ENCODE measurements around the gene HDGF.

The HDGF gene

DNA sequence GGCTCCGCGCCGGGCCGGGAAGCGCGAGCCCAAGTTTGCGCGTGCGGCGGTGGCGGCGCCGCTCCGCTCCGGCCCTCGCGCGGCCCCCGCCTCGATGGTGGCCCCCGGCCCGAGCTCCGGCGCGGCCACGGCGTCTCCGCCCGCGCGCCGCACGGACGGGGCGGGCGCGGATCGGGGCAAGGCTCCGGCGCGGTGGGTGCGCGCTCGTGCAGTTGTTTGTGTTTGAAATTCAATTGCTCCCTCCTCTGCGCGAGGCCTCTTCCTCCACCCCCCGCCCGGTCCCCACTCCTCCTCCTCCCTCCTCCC lies at the start of gene HDGF:
HDGF (minus strand) TSS at position 225 of the 306 bp plus-strand sequence. CDS start 246 bp downstream, outside the sequence.
- DNase-seq (ENCODE audit: low read depth): no peak

GRCh38 chr1:156797212-156797871 lies 45.9 kb upstream of the HDGF start:
- DNase-seq (ENCODE audit: low read depth): peak; percentile 33

- no peak for DNase-seq (ENCODE audit: low read depth)
These were observed 45.0 kb upstream of the HDGF start for GRCh38 chr1:156796340-156797097.

GRCh38 chr1:156795787-156796186 lies 44.3 kb upstream of the HDGF start:
- DNase-seq (ENCODE audit: low read depth): no peak

DNA sequence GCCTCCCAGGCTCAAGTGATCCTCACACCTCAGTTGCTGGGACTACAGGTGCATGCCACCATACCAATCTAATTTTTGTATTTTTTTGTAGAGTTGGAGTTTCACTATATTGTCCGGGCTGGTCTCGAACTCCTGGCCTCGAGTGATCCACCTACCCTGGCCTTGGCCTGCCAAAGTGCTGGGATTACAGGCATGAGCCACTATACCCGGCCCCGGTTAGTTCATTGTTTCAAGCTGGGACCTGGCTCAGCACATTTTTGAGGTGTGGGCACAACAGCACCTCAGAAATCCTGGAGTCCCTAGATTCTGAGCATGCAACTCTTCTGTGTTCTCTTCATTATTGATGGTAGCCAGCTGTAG lies 43.9 kb upstream of the HDGF start:
- no peak for DNase-seq (ENCODE audit: low read depth)

- no peak for DNase-seq (ENCODE audit: low read depth)
These were observed 43.3 kb upstream of the HDGF start for GRCh38 chr1:156794506-156795373.

DNA sequence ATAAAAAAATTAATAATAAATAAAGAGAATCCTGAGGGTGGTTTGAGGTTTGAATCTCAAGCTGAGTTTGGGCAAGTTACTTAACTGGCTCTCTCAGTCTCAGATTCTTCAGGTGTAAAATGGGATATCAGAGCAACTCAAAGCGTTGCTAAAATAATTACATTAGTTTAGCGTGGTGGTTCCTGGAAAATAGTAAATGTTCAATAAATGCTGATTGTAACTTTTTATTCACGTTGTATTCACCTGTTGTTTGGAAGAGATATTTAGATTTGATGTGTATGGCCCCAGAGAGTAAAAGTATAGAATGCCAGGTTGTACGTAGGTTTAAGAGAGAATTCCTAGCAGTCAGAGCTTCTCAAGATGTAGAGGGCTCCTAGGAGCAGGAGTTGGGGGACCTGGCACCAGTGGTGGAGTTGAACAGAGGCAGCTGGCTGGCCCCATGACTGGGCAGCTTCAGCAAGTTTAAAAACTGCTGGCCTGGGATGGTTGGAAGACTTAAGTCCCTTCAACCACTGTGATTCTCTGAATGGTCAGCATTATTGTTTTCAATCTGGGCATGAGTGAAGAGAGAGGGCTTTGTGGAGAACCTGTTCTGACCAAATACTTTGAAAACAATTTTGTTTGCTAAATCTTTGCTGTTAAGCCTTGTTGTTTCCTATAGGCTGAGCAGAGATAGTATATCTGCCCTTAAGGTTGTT lies 38.3 kb upstream of the HDGF start:
- no peak for DNase-seq (ENCODE audit: low read depth)

GRCh38 chr1:156788136-156788535 lies 36.7 kb upstream of the HDGF start:
- no peak for DNase-seq (ENCODE audit: low read depth)

GRCh38 chr1:156786640-156787039 lies 35.2 kb upstream of the HDGF start:
- DNase-seq (ENCODE audit: low read depth): no peak

DNA sequence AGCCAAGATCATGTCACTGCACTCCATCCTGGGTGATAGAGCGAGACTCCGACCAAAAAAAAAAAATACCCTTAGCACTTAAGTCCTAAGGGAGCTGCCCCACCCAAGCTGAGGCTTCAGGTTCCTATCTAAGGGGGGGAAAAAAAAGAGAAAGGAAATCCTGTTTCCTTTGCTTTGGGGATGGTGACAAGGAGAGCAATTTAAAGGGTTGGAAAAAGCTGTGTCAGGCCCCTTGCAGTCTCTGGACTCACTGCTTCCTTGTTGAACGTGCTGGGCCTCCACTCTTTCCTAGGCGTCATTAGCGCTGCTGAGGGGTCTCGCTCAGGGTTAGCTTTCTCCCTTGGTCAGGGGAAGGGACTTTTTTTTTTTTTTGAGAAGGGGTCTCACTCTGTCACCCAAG lies 34.0 kb upstream of the HDGF start:
- DNase-seq (ENCODE audit: low read depth): no peak

DNA sequence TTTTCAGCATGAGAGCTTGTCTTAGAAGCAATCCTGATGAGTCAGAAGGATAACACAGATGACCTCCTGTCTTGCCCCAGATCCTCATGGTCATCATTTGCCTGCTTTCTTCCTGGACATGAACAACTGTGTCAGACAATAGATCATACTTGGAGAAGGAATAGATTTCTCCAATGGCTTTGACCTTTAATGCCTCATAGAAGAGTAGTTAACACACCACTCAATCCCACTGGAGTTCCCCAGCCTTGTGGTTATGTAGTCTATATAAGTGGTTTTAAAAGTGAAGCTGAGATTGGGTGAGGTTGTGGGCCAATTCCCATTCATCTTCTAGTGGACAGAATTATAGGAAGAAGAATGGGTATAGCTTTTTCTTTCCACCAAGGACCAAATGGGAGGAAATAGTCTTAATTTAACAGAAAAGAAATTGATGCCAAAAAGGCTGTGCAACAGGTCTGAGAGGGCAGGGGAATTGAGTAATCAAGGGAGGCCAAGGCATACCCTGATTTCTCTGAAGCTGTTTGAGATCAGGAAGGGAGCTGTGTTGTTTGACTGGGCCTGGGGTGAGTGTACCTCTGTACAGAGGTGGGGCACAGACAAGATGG lies 30.2 kb upstream of the HDGF start:
- DNase-seq (ENCODE audit: low read depth): no peak

GRCh38 chr1:156777573-156777972 lies 26.1 kb upstream of the HDGF start:
- DNase-seq (ENCODE audit: low read depth): no peak

DNA sequence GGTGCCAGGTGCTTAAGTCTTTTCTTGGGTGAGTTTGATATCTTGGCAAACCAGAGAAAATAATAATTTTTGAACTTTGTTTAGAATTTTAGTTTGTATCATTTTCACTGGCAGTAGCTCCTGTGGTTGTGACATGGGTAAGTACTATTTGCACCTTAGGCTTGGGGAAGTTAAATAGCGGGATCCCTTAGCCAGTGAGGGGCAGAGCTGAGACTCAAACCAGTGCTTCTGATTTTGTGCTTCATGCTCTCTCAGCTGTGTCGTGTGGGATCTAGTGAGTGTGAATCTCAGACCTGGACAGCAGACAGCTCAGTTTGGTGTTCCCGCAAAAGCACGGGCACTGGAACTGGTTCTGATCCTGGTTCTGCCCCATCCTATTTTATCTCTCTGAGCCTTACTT lies 25.5 kb upstream of the HDGF start:
- DNase-seq (ENCODE audit: low read depth): no peak

DNA sequence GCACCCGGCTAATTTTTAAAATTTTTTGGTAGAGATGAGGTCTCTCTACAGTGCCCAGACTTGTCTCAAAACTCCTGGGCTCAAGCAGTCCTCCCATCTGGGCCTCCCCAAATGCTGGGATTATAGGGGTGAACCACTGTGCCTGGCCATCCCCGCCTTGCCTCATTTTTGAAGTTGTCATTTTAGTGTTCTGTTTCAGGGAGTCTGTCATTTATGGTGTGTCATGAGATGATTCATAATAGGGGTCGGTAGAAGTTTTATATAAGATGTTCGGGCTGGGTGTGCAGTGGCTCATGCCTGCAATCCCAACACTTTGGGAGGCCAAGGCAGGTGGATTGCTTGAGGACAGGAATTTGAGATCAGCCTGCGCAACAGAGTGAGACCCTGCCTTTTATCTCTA lies 24.3 kb upstream of the HDGF start:
- DNase-seq (ENCODE audit: low read depth): no peak

GRCh38 chr1:156773607-156774006 lies 22.1 kb upstream of the HDGF start:
- DNase-seq (ENCODE audit: low read depth): no peak

DNA sequence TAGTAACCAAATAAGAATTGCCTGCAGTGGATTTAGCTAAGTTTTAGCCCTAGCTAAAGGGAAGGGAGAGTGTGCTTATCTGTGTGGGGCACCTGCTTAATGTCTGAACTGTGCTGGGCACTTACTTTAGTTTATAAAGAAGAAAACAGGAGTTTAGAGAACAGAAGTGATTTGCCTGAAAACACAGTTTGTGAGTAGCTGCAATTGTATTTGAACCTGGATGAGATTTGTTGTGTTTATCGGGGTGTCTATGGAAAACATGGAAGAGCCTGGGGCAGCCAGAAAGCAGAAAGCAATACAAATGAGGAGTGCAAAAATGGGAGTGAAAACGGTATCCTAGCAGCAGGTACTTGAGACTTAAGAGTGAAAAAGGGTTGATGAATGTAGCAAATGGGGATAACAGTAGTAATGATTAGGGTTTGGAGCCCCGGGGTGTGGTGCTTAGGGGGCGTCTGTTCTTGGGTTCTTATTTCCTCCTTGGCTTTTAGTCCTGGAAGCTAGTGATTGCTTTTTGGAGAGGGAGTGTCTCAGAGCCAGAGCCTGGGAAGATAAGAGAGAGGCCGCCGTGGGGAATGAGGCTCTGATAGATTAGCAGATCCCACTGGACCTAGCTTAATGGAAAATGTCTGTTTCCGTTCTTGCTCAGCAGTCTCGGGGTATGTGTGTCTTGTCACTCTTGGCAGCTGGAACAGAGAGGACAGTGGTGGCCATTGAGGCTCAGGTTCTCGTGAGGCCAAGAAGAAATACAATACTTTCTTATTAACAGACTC lies 21.4 kb upstream of the HDGF start:
- no peak for DNase-seq (ENCODE audit: low read depth)

GRCh38 chr1:156772222-156772621 lies 20.7 kb upstream of the HDGF start:
- no peak for DNase-seq (ENCODE audit: low read depth)

DNA sequence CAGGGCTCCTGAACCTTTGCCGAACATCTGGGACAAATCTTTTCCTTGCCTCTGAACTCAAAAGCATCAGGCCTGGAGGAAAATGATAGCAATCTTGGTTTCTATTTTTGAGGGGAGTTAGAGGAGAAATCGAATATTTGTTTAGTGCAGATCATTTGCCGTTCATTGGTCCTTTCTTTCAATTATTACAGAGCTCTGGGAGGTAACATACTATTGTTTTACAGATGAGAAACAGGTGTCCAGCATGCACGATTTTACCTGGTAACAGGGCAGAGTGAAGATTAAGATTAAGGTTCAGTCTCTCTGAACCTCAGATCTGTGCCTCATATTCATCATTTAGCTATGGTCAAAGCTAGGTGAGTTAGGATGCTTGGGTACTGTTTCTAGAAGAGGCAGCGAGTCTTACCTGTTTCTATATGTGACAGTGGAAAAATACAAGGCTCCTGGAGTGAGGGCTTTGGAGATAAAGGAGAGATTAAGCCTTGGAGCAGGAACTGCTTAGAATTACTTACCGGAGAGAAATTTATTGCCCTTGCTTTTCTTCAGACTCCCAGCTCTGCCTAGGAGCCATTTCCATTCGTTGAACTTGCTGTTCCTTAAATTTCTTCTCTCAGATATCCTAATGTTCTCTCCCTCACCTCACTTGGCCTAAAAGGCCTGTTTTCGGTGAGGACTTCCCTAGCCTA lies 17.3 kb upstream of the HDGF start:
- no peak for DNase-seq (ENCODE audit: low read depth)

GRCh38 chr1:156767879-156768604 lies 16.6 kb upstream of the HDGF start:
- DNase-seq (ENCODE audit: low read depth): no peak

All from HS-27A (cell line).